HEK293 (cell line): ENCODE data around the gene MKRN1.
"Not testable (repeated sequence)": the region's sequence is repeated elsewhere in the genome, so short reads cannot be mapped to it uniquely, and the experiment has no call there.

ENCODE experiments used
- CTCF ChIA-PET: fragments of 350-600 bp; formaldehyde crosslinking; extraction: SDS; loops from one replicate; lab custom pipeline; 2021; ENCODE audit warnings: antibody characterized with exemption; lab: Yijun Ruan, JAX
- POLR2A ChIA-PET: fragments of 300-600 bp; formaldehyde crosslinking; extraction: SDS; loops from one replicate; lab custom pipeline; 2020; ENCODE audit warnings: antibody characterized with exemption, inconsistent platforms; lab: Yijun Ruan, JAX
- H3K27ac ChIP-seq: fragments of 200-500 bp; sonication (Bioruptor generic); 2 replicates; pipeline ENCODE4 v1.5.1; 2014; ENCODE audit warnings: low read depth, low read length, control low read depth, inconsistent platforms; ENCODE audit errors: extremely low read depth
- H3K36me3 ChIP-seq, 2 experiments: fragments of 200-500 bp in 1 of 2; sonication (Bioruptor generic) in 1 of 2; 1 replicate in 1 of 2; 2 replicates in 1 of 2; pipeline ENCODE4 v1.5.1; 2014 to 2017; ENCODE audit warnings: inconsistent platforms in 2 of 2, low read length in 2 of 2; ENCODE audit not compliant: control insufficient read depth in 2 of 2, insufficient read depth in 1 of 2
- H3K4me1 ChIP-seq: fragments of 200-500 bp; sonication (Bioruptor generic); 2 replicates; pipeline ENCODE4 v1.5.1; 2014; ENCODE audit warnings: mild to moderate bottlenecking, low read length, inconsistent platforms; ENCODE audit not compliant: control insufficient read depth, insufficient read depth
- H3K4me3 ChIP-seq: 2 replicates; pipeline ENCODE4 v1.5.1; 2011; ENCODE audit warnings: low read depth, mild to moderate bottlenecking, control low read depth, low read length, moderate library complexity
- H3K9me3 ChIP-seq: fragments of 200-500 bp; sonication (Bioruptor generic); 2 replicates; pipeline ENCODE4 v1.5.1; 2014; ENCODE audit warnings: low read depth, low read length, inconsistent platforms; ENCODE audit not compliant: control insufficient read depth, insufficient read depth
- BCL11B ChIP-seq: fragments of 450-650 bp; formaldehyde crosslinking; IDR thresholded peaks from 2 replicates; pipeline ENCODE4 v1.5.1; 2016; ENCODE audit warnings: low read depth, missing biosample characterization, missing genetic modification characterization
- HOXD13 ChIP-seq: sonication (generic); formaldehyde crosslinking; IDR thresholded peaks from 2 replicates; pipeline ENCODE4 v1.8.0; 2022; ENCODE audit warnings: missing genetic modification reagents, borderline replicate concordance
- KLF1 ChIP-seq: fragments of 450-650 bp; formaldehyde crosslinking; IDR thresholded peaks from 2 replicates; pipeline ENCODE4 v1.5.1; 2016; ENCODE audit warnings: missing biosample characterization, missing genetic modification characterization
- ZBTB17 ChIP-seq: fragments of 450-650 bp; formaldehyde crosslinking; IDR thresholded peaks from 2 replicates; pipeline ENCODE4 v1.5.1; 2016; ENCODE audit warnings: missing biosample characterization, missing genetic modification characterization
- ZNF121 ChIP-seq: fragments of 450-650 bp; formaldehyde crosslinking; IDR thresholded peaks from 2 replicates; pipeline ENCODE4 v1.5.1; 2016; ENCODE audit warnings: missing biosample characterization, missing genetic modification characterization
- ZNF211 ChIP-seq: fragments of 450-650 bp; formaldehyde crosslinking; IDR thresholded peaks from 2 replicates; pipeline ENCODE4 v1.5.1; 2016; ENCODE audit warnings: low read depth, missing biosample characterization, missing genetic modification characterization
- ZNF580 ChIP-seq: fragments of 450-650 bp; formaldehyde crosslinking; IDR thresholded peaks from 2 replicates; pipeline ENCODE4 v1.5.1; 2016; ENCODE audit warnings: missing biosample characterization, missing genetic modification characterization
- ZNF639 ChIP-seq: fragments of 450-650 bp; formaldehyde crosslinking; IDR thresholded peaks from 2 replicates; pipeline ENCODE4 v1.5.1; 2016; ENCODE audit warnings: missing biosample characterization, missing genetic modification characterization
- ZNF830 ChIP-seq: fragments of 450-650 bp; IDR thresholded peaks from 2 replicates; pipeline ENCODE4 v1.5.0; 2018; ENCODE audit warnings: missing biosample characterization, missing genetic modification characterization, low read depth, mild to moderate bottlenecking, moderate library complexity
- ZSCAN30 ChIP-seq: fragments of 450-650 bp; IDR thresholded peaks from 2 replicates; pipeline ENCODE4 v1.5.1; 2018; ENCODE audit warnings: missing biosample characterization, mild to moderate bottlenecking, missing genetic modification characterization, moderate library complexity
- TF ChIP-seq, protein P1 (sequence below): fragments of 450-650 bp; formaldehyde crosslinking; IDR thresholded peaks from 2 replicates; pipeline ENCODE4 v1.5.1; 2016; ENCODE audit warnings: missing biosample characterization, missing genetic modification characterization
- TF ChIP-seq, protein P2 (sequence below): fragments of 450-650 bp; formaldehyde crosslinking; IDR thresholded peaks from 2 replicates; pipeline ENCODE4 v1.5.1; 2016; ENCODE audit warnings: missing biosample characterization, missing genetic modification characterization
- TF ChIP-seq, protein P3 (sequence below): fragments of 450-650 bp; IDR thresholded peaks from 2 replicates; pipeline ENCODE4 v1.5.1; 2018; ENCODE audit warnings: missing biosample characterization, mild to moderate bottlenecking, missing genetic modification characterization
- TF ChIP-seq, protein P4 (sequence below): IDR thresholded peaks from 2 replicates; pipeline ENCODE4 v1.6.1; 2011; ENCODE audit warnings: mild to moderate bottlenecking, low read depth, low read length, borderline replicate concordance
- TF ChIP-seq, protein P5 (sequence below): fragments of 450-650 bp; formaldehyde crosslinking; IDR thresholded peaks from 2 replicates; pipeline ENCODE4 v1.5.1; 2016; ENCODE audit warnings: missing biosample characterization, missing genetic modification characterization

Gene MKRN1

GRCh38 chr7:140417456-140418155, 61.7 kb downstream of the MKRN1 start:
- Histone ChIP-seq H3K9me3 (no peaks in the 10 kb centered on the region), H3K27ac (no peak overlapping the region), H3K4me3 (no peak overlapping the region), H3K36me3 (no peaks in the 10 kb centered on the region), H3K4me1 (no peaks in the 10 kb centered on the region)
- TF ChIP-seq KLF1 (tag by site-specific recombination) (no peak), ZBTB17 (tag by site-specific recombination) (0 out of 2 replicates have a peak, but pooled peaks have one; percentile 44), ZNF830 (tag by site-specific recombination) (no peak)
- POLR2A ChIA-PET = interaction anchor here (0.6 kb wide), 1 partner anchor 201 kb away, joined by 6 read pairs; no protein-coding TSS in a partner anchor
- CTCF ChIA-PET = interaction anchor here (0.6 kb wide), 1 partner anchor 248 kb away, joined by 4 read pairs; no protein-coding TSS in a partner anchor

DNA sequence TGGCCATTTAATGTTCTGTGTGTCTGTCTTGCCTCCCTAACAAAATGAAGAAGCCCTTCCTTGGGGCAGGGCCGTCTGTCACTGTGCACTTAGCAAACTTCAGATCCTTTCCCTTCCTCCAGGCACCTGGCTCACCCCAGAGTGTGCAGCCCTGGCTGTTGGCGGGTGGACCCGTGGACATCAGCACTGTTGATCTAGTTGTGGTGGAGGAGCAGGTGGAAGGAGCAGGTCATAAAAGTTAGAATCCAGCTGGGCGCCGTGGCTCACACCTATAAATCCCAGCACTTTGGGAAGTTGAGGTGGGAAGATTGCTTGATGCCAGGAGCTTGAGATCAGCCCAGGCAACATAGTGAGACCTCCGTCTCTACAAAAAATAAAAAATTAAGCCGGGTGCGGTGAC, 62.7 kb downstream of the MKRN1 start:
- no peak for TF ChIP-seq ZNF211 (tag by site-specific recombination)
- TF ChIP-seq, protein P1, sequence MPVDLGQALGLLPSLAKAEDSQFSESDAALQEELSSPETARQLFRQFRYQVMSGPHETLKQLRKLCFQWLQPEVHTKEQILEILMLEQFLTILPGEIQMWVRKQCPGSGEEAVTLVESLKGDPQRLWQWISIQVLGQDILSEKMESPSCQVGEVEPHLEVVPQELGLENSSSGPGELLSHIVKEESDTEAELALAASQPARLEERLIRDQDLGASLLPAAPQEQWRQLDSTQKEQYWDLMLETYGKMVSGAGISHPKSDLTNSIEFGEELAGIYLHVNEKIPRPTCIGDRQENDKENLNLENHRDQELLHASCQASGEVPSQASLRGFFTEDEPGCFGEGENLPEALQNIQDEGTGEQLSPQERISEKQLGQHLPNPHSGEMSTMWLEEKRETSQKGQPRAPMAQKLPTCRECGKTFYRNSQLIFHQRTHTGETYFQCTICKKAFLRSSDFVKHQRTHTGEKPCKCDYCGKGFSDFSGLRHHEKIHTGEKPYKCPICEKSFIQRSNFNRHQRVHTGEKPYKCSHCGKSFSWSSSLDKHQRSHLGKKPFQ (tag by site-specific recombination) = peak; percentile 64; the same call in 1 of the 2 replicates
- ChIA-PET POLR2A (no interaction called here), CTCF (no interaction called here)
- Histone ChIP-seq H3K4me3 (no peak overlapping the region), H3K36me3 (no peaks in the 10 kb centered on the region), H3K27ac (no peak overlapping the region), H3K9me3 (no peaks in the 10 kb centered on the region), H3K4me1 (no peaks in the 10 kb centered on the region)

DNA sequence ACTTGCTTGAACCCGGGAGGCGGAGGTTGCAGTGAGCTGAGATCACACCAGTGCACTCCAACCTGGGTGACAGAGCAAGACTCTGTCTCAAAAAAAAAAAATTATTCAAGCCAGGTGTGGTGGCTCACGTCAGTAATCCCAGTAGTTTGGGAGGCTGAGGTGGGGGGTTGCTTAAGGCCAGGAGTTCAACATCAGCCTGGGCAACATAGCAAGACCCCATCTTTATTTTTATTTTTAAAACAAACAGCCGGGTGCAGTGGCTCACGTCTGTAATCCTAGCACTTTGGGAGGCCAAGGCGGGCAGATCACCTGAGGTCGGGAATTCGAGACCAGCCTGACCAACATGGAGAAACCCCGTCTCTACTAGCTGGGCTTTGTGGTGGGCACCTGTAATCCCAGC, 63.5 kb downstream of the MKRN1 start:
- H3K9me3 ChIP-seq, H3K4me1 ChIP-seq, POLR2A ChIA-PET, CTCF ChIA-PET, H3K36me3 ChIP-seq, H3K4me3 ChIP-seq, H3K27ac ChIP-seq: not testable (repeated sequence)
- peak; percentile 57; the same call in 1 of the 2 replicates for TF ChIP-seq ZNF121 (tag by site-specific recombination)

- POLR2A ChIA-PET = no interaction called here
- TF ChIP-seq ZNF639 (tag by site-specific recombination) (no peak), ZNF211 (tag by site-specific recombination) (no peak), HOXD13 (CRISPR knock-in tag) (no peak), ZNF580 (tag by site-specific recombination) (no peak), ZSCAN30 (tag by site-specific recombination) (no peak), BCL11B (tag by site-specific recombination) (no peak), KLF1 (tag by site-specific recombination) (no peak)
- TF ChIP-seq, protein P2, sequence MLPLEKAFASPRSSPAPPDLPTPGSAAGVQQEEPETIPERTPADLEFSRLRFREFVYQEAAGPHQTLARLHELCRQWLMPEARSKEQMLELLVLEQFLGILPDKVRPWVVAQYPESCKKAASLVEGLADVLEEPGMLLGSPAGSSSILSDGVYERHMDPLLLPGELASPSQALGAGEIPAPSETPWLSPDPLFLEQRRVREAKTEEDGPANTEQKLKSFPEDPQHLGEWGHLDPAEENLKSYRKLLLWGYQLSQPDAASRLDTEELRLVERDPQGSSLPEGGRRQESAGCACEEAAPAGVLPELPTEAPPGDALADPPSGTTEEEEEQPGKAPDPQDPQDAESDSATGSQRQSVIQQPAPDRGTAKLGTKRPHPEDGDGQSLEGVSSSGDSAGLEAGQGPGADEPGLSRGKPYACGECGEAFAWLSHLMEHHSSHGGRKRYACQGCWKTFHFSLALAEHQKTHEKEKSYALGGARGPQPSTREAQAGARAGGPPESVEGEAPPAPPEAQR (tag by site-specific recombination) = no peak
- TF ChIP-seq, protein P3, sequence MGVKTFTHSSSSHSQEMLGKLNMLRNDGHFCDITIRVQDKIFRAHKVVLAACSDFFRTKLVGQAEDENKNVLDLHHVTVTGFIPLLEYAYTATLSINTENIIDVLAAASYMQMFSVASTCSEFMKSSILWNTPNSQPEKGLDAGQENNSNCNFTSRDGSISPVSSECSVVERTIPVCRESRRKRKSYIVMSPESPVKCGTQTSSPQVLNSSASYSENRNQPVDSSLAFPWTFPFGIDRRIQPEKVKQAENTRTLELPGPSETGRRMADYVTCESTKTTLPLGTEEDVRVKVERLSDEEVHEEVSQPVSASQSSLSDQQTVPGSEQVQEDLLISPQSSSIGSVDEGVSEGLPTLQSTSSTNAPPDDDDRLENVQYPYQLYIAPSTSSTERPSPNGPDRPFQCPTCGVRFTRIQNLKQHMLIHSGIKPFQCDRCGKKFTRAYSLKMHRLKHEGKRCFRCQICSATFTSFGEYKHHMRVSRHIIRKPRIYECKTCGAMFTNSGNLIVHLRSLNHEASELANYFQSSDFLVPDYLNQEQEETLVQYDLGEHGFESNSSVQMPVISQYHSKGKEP (tag by site-specific recombination) = no peak
- TF ChIP-seq, protein P4, sequence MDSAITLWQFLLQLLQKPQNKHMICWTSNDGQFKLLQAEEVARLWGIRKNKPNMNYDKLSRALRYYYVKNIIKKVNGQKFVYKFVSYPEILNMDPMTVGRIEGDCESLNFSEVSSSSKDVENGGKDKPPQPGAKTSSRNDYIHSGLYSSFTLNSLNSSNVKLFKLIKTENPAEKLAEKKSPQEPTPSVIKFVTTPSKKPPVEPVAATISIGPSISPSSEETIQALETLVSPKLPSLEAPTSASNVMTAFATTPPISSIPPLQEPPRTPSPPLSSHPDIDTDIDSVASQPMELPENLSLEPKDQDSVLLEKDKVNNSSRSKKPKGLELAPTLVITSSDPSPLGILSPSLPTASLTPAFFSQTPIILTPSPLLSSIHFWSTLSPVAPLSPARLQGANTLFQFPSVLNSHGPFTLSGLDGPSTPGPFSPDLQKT = no peak
- TF ChIP-seq, protein P5, sequence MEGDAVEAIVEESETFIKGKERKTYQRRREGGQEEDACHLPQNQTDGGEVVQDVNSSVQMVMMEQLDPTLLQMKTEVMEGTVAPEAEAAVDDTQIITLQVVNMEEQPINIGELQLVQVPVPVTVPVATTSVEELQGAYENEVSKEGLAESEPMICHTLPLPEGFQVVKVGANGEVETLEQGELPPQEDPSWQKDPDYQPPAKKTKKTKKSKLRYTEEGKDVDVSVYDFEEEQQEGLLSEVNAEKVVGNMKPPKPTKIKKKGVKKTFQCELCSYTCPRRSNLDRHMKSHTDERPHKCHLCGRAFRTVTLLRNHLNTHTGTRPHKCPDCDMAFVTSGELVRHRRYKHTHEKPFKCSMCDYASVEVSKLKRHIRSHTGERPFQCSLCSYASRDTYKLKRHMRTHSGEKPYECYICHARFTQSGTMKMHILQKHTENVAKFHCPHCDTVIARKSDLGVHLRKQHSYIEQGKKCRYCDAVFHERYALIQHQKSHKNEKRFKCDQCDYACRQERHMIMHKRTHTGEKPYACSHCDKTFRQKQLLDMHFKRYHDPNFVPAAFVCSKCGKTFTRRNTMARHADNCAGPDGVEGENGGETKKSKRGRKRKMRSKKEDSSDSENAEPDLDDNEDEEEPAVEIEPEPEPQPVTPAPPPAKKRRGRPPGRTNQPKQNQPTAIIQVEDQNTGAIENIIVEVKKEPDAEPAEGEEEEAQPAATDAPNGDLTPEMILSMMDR (tag by site-specific recombination) = no peak
- Histone ChIP-seq H3K36me3 (no peaks in the 10 kb centered on the region), H3K9me3 (no peaks in the 10 kb centered on the region), H3K4me1 (no peaks in the 10 kb centered on the region), H3K27ac (no peak overlapping the region), H3K4me3 (no peak overlapping the region)
- CTCF ChIA-PET = no interaction called here
Observed at GRCh38 chr7:140415361-140415760, 63.9 kb downstream of the MKRN1 start.
